ENCODE measurements around the gene ASB16.
"Not testable (repeated sequence)": the region's sequence is repeated elsewhere in the genome, so short reads cannot be mapped to it uniquely, and the experiment has no call there.

ASB16 gene

GRCh38 chr17:44170499-44171201 is at the start of gene ASB16:
TSS of gene ASB16 (plus strand) at chr17:44170704. CDS start at chr17:44170790, 86 bp downstream.
- DNase-seq: no peak

DNA sequence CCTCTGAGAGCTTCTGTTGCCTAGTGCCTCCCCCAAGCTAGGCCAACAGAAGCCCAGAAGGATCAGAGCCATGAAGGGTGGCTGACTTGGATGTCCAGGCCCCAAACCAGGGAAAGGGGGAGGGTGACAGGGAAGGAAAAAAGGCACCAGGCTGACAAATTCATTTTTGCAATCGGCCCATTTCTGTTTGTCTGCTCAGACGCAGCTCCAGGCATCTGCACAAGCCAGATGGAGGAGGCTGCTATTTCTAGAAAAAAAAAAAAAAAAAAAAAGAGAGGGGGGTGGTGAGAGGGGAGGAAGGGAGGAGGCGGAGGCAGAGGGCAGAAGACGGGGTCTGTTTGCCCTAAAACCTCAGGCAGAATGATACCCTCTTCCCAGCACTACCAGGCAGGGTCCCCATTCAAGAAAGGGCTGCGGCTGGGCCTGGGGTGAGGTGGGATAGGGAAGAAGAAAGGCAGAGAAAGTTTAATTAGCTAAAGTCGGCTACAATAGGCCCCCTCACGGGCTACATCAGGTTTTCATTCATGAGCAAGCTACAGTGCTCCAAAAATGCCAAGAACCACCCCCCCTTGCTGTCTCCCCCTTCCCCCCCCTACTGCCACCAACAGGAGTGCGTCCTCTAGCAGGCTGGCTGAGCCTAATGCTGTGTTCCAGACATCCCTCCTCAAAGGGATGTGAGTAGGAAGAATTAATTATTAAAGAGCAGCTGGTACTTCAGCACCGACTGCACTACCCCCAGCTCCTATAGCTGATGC is 49.5 kb upstream of the ASB16 start:
- no peak for DNase-seq

DNA sequence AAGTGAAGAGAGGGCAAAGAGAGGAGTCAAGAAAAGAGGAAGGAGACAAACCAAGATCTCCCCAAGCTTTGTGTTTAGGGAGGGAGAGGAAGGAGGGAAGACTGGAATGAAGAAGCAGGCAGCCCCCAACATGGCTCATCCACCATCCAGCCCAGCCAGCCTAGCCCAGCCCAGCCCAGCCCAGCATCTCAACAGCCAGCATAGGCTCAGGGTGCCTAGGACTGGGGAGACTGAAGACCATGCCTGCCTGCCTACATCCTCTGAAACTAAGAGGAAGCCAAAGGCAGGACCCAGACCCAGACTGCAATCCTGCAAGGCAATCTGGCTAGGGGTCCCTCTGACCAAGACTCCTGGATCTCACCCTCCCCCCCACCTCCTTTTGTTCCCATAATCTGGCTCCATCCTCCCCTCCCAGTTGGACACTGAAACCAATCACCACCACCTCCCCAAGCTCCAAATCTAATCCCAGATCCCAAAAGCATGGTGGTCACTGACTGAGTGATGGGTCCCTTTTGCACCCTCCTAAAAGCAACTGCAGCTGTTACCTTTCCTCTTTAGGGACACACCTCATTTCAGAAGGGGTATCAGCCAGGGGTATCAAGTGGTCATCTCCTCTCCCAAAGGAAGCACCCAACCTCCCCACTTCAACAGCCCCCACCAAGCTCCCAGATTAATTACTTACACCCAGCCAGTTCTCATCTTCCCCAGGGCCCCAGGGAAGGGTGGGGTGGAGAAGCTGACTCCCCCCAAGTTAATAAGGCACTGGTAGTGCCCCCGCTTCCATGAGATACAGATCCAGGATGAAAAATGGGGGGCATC is 48.3 kb upstream of the ASB16 start:
- no peak for DNase-seq

DNA sequence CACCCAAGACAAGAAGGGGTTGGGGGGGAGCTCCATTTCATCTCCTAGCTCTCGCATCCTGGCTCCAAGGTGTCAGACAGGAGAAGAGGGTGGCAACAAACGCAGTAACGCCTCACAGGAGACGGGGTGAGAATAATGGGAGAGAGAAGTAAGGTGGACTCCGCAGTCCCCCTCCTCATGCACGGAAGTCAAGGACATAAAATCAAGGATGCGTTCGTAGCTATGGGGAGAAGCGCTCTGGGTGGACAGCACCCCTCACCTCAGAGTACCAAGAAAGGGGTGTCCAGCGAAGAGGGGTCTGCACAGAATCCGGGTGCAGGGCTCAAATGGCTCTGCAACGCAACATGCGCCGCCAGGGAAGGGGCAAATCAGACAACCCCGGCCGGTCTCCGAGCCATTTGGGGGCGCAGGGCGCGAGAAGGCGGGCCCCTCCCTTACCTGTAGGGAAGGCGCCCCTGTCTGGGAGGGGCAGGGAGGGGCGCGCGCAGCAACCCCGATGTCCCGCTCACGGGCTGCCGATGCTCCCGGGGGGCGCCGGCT is 47.6 kb upstream of the ASB16 start:
- no peak for DNase-seq

DNA sequence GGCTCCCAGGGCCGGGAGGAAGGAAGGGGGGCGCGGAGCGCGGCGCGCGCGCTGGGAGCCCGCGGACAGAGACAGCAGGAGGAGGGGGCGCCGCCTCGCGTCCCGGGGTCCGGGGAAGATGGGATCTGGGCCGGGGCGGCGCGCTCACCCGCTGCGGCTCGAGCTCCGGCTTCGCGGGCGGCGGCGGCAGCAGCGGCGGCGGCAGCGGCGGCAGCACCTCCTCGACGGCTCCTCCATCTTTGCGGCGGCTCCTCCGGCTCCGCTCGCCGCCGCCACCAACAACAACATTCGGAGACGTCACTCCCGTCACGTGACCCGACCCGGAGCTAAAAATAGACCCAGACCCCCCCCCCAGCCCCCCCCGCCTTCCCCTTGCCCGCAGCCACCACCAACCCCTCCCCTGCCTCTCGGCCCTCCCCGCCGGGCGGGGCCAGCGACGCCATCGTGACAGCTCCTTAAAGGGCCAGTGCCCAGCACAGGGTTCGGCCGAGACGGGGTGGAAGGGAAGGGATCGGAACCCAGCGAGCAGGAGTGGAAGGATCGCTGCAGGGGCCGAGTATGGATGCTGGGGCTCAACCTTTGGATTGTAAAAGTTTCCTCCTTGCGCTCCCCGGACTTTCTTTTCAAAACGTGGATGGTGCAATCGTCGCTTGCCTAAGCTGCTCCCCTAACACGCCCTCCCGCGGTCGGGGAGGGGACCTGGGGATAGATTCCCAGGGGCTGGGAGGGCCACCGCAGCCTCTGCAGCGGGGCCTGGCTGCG is 47.0 kb upstream of the ASB16 start, which contains the start of gene HDAC5:
HDAC5 (minus strand) TSS at position 286 of the 762 bp plus-strand sequence. CDS start 6,126 bp downstream, outside the sequence.
- peak; percentile 92 for DNase-seq

DNA sequence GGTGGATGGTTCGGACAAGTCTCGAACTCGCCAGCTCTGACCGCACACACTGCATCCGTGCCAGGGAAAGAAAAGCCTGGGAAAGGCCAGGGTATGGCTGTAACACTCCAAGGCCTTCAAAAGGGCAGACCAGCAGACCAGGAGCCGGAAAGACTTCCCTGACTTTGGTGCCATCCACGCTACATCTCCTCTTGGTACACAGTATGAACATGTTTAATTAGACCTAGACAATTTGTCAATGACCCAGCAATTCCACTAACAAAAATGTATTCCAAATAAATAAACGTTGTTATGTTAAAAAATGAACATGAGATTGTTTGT is 46.4 kb upstream of the ASB16 start:
- no peak for DNase-seq

- DNase-seq: no peak
These were observed 42.1 kb upstream of the ASB16 start for GRCh38 chr17:44128383-44128782.

GRCh38 chr17:44130693-44131349 is 39.7 kb upstream of the ASB16 start:
- DNase-seq: no peak

- not testable (repeated sequence) for DNase-seq
These were observed 39.1 kb upstream of the ASB16 start for GRCh38 chr17:44131372-44131771.

DNA sequence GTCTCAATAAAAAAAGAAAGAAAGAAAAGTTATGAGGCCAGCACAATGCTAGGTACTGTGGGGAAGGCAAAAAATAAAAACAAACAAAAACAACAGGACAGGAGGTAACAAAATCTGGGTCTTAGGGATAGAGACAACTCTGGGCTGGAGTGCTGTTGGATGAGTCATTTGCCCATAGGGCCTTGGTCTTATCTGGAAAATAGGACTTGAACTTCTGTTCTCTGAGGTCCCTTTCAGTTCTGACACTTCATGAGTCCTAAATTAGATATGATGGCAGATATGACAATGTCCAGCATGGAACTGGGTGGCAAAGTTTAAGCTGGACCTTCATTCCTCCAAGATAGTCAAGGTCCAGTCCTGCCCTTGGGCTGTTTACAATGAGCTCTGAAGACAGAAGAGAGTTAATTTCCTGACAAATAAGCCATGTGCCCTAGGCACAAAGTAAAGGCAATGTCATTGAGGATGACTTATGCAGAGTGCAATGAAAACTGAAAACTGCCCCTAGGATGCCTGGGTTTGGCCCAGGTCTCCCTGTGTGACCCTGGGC is 38.2 kb upstream of the ASB16 start:
- DNase-seq: no peak

GRCh38 chr17:44133918-44134476 is 36.5 kb upstream of the ASB16 start:
- DNase-seq: no peak

DNA sequence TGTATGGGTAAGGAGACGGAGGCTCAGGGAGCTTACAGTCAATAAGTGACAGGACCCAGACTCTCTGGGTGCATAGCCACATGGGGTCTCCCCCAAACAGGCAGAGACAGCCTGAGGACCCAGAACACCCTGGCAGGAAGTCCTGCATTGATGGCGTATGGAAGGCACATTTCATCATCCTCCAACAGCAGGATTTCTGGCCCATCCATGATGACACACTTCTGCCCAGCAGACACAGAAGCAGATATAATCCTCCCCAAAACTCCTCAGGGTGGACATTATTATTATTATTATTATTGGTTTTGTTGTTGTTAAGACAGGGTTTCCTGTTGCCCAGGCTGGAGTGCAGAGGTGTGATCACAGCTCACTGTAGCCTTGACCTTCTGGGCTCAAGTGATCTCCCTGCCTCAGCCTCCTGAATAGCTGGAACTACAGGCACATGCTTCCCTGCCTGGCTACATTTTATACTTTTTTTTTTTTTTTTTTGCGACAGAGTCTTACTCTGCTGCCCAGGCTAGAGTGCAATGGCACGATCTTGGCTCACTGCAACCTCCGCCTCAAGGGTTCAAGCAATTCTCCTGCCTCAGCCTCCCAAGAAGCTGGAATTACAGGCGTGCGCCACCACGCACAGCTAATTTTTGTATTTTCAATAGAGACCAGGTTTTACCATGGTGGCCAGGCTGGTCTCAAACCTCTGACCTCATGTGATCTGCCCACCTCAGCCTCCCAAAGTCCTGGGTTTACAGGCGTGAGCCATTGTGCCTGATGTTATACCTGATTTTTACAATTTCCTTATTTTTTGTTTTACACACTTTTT is 35.5 kb upstream of the ASB16 start:
- DNase-seq: no peak

DNA sequence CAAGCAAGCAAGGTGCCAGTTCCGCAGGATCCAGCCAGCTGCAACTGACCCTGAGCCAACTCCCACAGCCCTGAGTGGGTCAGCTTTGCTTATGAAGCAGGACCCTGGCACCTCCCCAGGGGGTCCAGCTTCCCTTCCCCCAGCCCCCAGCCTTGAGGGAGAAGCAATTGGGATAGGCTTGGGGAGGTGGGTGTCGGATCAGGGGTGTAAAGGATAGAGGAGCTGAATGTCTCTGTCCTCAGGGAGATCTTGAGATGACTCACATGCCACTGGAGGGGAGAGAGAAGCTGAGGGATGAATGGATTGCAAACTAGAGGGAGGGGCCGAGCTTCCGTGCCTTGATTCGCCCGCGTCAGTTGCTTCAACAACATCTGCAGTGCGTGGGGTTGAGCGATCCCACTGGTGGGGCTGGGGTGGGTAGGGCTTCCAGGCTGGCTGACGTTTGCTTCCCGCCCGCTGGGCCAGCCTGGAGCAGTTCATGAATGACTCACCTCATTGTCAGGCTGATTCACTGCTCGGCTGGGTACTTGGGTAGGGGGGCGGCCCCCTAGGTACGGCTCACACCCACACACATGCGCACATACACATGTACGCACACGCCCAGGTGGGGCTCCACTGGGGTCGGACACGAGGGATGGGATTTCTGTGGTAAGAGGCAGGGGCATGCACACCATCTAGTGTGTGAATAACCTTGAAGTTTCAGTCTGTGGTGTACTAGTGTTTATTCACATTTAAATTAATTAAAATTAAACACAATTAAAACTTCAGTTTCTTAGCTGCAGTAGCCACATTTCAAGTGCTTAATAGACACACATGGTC is 32.4 kb upstream of the ASB16 start:
- DNase-seq: peak; percentile 44

DNA sequence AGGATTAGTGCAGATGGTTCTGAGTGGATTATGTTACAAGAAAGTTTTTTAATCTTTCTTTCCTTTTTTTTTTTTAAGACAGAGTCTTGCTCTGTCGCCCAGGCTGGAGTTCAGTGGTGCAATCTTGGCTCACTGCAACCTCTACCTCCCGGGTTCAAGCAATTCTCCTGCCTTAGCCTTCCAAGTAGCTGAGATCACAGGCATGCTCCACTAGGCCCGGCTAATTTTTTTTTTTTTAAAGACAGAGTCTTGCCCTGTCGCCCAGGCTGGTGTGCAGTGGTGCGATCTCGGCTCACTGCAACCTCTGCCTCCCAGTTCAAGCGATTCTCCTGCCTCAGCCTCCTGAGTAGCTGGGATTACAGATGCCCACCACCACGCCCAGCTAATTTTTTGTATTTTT is 26.6 kb upstream of the ASB16 start:
- DNase-seq: not testable (repeated sequence)

GRCh38 chr17:44144966-44145739 is 25.4 kb upstream of the ASB16 start:
- DNase-seq: no peak

- DNase-seq: no peak
These were observed 23.8 kb upstream of the ASB16 start for GRCh38 chr17:44146375-44147346.

GRCh38 chr17:44147812-44148211 is 22.7 kb upstream of the ASB16 start:
- DNase-seq: no peak

Data from NCI-H526 treated with DMSO at 0.1 percent for 48 hours (cell line).